Ovary (tissue), 3 donors: ENCODE data around the gene CADM2.

Experiments
- CTCF ChIP-seq, 3 donors: fragments of 450-650 bp in 2 of 3; fragments of 200-600 bp in 1 of 3; IDR thresholded peaks; one replicate each; pipeline versions ENCODE4 v1.5.1 to v1.8.0; 2016 to 2022; ENCODE audit warnings: antibody characterized with exemption in 3 of 3, mild to moderate bottlenecking in 1 of 3
- EP300 ChIP-seq: sonication (generic); formaldehyde crosslinking; IDR thresholded peaks from one replicate; pipeline ENCODE4 v1.6.1; 2017; ENCODE audit warnings: antibody characterized with exemption
- POLR2A ChIP-seq: fragments of 450-650 bp; IDR thresholded peaks from one replicate; pipeline ENCODE4 v1.6.1; 2017; ENCODE audit warnings: antibody characterized with exemption, mild to moderate bottlenecking, moderate library complexity
- donor health status: DM: no; HTN: no; CAD: no.

DNA sequence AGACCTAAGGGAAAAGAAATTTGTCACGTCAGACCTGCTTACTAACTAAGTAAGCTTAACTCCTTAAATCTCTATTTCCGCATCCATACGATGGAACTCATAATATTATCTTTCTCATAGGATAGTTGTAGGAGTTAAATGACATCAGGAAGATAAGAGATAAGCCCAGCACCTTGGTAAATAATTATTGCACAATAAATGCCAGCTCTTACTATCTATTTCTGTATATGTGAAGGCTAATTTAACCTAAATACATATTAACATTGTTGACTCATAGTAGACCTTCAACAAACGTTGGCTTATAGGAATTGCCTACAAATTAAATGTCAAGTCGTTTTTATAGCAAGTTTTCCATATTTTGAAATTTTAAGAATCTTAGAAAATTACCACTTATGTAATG lies 709.0 kb downstream of the CADM2 start:
- TF ChIP-seq POLR2A, result no peak
- no peak for TF ChIP-seq CTCF (IDR thresholded peaks at IDR 0.05)
- TF ChIP-seq EP300, result no peak
